GM12891 (cell line): ENCODE measurements around the gene USP30.

Experiments used
- POLR2A ChIP-seq: IDR thresholded peaks from 2 replicates; pipeline ENCODE4 v1.6.1; 2011; ENCODE audit warnings: low read depth, low read length, control low read depth
- POLR2AphosphoS5 ChIP-seq: IDR thresholded peaks from 2 replicates; pipeline ENCODE4 v1.6.1; 2011; ENCODE audit warnings: low read depth, low read length, control low read depth
- POU2F2 ChIP-seq: IDR thresholded peaks from 2 replicates; pipeline ENCODE4 v1.6.1; 2011; ENCODE audit warnings: low read depth, mild to moderate bottlenecking, control low read depth, low read length, moderate library complexity
- SPI1 ChIP-seq: IDR thresholded peaks from 2 replicates; pipeline ENCODE4 v1.6.1; 2011; ENCODE audit warnings: low read depth, low read length, control low read depth
- TAF1 ChIP-seq: IDR thresholded peaks from 2 replicates; pipeline ENCODE4 v1.6.1; 2011; ENCODE audit warnings: low read depth, low read length, control low read depth

- TF ChIP-seq POLR2A (no peak), POLR2AphosphoS5 (no peak), TAF1 (no peak), SPI1 (no peak), POU2F2 (no peak)
Measured at GRCh38 chr12:109056891-109057290, 4.5 kb downstream of the USP30 start.
